ENCODE data around the gene TRPV2.

TRPV2 gene

GRCh38 chr17:16459271-16459670, 43.9 kb downstream of the TRPV2 start:
- no peak for DNase-seq (ENCODE audit: low spot score)

- no peak for DNase-seq (ENCODE audit: low spot score)
Observed at GRCh38 chr17:16459855-16460550, 44.6 kb downstream of the TRPV2 start.

- DNase-seq (ENCODE audit: low spot score): no peak
Observed at GRCh38 chr17:16460796-16461605, 45.6 kb downstream of the TRPV2 start.

- no peak for DNase-seq (ENCODE audit: low spot score)
Observed at GRCh38 chr17:16461606-16461866, 46.2 kb downstream of the TRPV2 start.

- no peak for DNase-seq (ENCODE audit: low spot score)
Observed at GRCh38 chr17:16462070-16462864, 46.9 kb downstream of the TRPV2 start.

GRCh38 chr17:16463358-16464302, 48.3 kb downstream of the TRPV2 start:
- DNase-seq (ENCODE audit: low spot score): peak; percentile 81

GRCh38 chr17:16464303-16465051, 49.1 kb downstream of the TRPV2 start:
- no peak for DNase-seq (ENCODE audit: low spot score)

- no peak for DNase-seq (ENCODE audit: low spot score)
Observed at GRCh38 chr17:16465052-16465312, 49.6 kb downstream of the TRPV2 start.

- peak; percentile 36 for DNase-seq (ENCODE audit: low spot score)
Observed at GRCh38 chr17:16465861-16466338, 50.5 kb downstream of the TRPV2 start.

GRCh38 chr17:16466407-16466806, 51.0 kb downstream of the TRPV2 start:
- no peak for DNase-seq (ENCODE audit: low spot score)

- no peak for DNase-seq (ENCODE audit: low spot score)
Observed at GRCh38 chr17:16467044-16467443, 51.7 kb downstream of the TRPV2 start.

GRCh38 chr17:16467886-16468285, 52.5 kb downstream of the TRPV2 start:
- DNase-seq (ENCODE audit: low spot score): no peak

- no peak for DNase-seq (ENCODE audit: low spot score)
Observed at GRCh38 chr17:16468428-16468992, 53.1 kb downstream of the TRPV2 start.

- no peak for DNase-seq (ENCODE audit: low spot score)
Observed at GRCh38 chr17:16470265-16470664, 54.9 kb downstream of the TRPV2 start.

GRCh38 chr17:16471295-16471694, 55.9 kb downstream of the TRPV2 start:
- DNase-seq (ENCODE audit: low spot score): no peak

GRCh38 chr17:16472539-16472938, 57.2 kb downstream of the TRPV2 start:
- no peak for DNase-seq (ENCODE audit: low spot score)

GRCh38 chr17:16473044-16474011, 58.0 kb downstream of the TRPV2 start:
- no peak for DNase-seq (ENCODE audit: low spot score)

GRCh38 chr17:16474012-16474725, 58.8 kb downstream of the TRPV2 start:
- no peak for DNase-seq (ENCODE audit: low spot score)

- DNase-seq (ENCODE audit: low spot score): no peak
Observed at GRCh38 chr17:16475179-16475704, 59.9 kb downstream of the TRPV2 start.
